ENCODE results near the gene ZDHHC14. TPM values are rescaled to one million over a fixed set of nuclear protein-coding genes. Genes with fewer than 3 reads are reported as not detected.

Gene ZDHHC14
- total and polyA plus RNA-seq, 2 experiments from 2014 or later = 3.0 to 7.4 TPM

- no peak for TF ChIP-seq ZNF462 (CRISPR knock-in tag; IDR thresholded peaks at IDR 0.05)
- TF ChIP-seq, protein P1, sequence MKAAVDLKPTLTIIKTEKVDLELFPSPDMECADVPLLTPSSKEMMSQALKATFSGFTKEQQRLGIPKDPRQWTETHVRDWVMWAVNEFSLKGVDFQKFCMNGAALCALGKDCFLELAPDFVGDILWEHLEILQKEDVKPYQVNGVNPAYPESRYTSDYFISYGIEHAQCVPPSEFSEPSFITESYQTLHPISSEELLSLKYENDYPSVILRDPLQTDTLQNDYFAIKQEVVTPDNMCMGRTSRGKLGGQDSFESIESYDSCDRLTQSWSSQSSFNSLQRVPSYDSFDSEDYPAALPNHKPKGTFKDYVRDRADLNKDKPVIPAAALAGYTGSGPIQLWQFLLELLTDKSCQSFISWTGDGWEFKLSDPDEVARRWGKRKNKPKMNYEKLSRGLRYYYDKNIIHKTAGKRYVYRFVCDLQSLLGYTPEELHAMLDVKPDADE (IDR thresholded peaks at IDR 0.05) = no peak
- TF ChIP-seq JUNB (IDR thresholded peaks at IDR 0.05; ENCODE audit: unreplicated experiment) = no peak
- TF ChIP-seq CTCF (conservative IDR thresholded peaks at IDR 0.05; ENCODE audit: low read depth in 2 of 2) = no peak
- TF ChIP-seq POLR2AphosphoS5 (IDR thresholded peaks at IDR 0.05; ENCODE audit: low read depth) = no peak
- no peak for TF ChIP-seq STAT1 (IDR thresholded peaks at IDR 0.05; ENCODE audit: unreplicated experiment)
- TF ChIP-seq ZNF331 (CRISPR knock-in tag; IDR thresholded peaks at IDR 0.05; ENCODE audit: low read depth) = no peak
- no peak for TF ChIP-seq CREB1 (CRISPR knock-in tag; IDR thresholded peaks at IDR 0.05; ENCODE audit: low read depth)
- TF ChIP-seq ZNF114 (CRISPR knock-in tag; IDR thresholded peaks at IDR 0.05) = no peak
Observed at GRCh38 chr6:157481189-157481864, 100.3 kb downstream of the ZDHHC14 start (continued).
